Measurements from ENCODE around the gene CGNL1.

CGNL1 gene

DNA sequence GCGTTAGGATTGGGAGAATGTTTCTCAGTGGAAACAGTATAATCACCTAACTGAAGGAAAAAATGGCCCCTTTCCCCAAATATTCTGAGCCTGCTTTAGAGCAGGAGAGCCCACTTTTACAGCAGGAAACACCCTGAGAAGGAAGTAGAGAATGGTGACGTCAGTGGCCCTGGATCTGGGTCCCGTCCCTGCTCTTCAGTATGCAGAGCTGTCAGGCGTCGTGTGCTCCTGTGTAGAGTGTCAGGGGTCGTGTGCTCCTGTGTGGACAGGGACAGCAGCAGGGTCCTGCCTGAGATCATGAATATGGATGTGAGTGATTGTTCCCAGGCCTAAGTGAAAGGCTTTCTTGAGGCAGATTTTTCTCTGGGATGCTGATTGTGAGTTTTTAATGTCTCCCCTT, 45.2 kb downstream of the CGNL1 start:
- no peak for DNase-seq (ENCODE audit: low read depth in 1 of 2, low spot score in 1 of 2)

DNA sequence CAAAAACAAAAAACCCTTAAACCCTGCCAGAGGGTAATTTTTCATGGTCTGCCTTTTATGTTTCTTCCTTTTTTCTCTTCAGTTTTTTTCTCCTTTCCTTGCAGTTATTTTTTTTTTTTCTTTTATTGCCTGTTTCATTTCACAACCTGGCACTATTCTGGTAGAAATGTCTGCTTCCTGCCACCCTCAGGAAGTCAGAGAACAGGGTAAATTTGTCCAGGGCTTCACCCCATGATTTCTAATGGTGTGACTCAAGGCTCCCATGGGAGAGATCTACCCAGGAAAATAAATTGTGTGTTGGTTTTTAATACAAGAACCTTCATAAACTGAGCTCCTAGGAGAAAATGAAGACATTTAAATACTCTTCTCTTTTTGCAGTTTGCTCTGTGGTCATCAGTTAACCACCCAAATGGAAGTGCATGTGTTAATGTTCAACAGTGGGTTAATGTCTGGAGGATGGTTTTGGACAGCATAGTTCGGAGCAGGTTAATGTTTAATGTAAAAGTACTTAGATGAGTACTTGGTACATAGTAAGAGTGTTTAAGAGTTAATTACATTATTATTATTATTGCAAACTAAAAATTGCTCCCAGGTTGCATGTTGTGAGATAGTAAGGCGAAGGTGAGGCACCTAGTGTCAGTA, 45.9 kb downstream of the CGNL1 start:
- no peak for DNase-seq (ENCODE audit: low read depth in 1 of 2, low spot score in 1 of 2)

DNA sequence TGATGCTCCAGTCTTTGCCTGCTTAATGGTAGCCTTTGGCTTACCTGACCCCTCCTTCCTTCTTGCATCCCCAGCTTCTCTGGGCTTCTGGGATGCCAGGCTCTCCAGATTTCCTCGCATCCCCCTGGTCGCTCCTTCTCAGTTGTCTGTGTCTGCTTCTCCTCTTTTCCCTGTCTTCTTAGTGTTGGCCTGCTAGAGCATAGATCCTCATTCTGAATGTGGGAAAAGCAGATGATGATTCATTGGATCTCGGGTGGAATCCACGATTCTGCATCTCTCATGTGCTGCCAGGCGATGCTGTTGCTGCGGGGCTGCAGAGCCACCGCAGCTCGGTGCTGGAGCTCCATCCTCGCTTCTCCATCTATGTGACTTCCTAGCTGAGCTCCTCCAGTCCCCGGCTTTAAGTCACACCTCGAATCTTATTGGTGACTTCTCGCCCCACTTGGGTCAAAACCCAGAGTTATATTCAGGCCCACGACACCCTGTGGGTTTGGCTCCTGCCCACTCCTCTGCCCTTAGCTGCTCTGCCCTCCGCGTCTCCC, 47.4 kb downstream of the CGNL1 start:
- no peak for DNase-seq (ENCODE audit: low read depth in 1 of 2, low spot score in 1 of 2)

DNA sequence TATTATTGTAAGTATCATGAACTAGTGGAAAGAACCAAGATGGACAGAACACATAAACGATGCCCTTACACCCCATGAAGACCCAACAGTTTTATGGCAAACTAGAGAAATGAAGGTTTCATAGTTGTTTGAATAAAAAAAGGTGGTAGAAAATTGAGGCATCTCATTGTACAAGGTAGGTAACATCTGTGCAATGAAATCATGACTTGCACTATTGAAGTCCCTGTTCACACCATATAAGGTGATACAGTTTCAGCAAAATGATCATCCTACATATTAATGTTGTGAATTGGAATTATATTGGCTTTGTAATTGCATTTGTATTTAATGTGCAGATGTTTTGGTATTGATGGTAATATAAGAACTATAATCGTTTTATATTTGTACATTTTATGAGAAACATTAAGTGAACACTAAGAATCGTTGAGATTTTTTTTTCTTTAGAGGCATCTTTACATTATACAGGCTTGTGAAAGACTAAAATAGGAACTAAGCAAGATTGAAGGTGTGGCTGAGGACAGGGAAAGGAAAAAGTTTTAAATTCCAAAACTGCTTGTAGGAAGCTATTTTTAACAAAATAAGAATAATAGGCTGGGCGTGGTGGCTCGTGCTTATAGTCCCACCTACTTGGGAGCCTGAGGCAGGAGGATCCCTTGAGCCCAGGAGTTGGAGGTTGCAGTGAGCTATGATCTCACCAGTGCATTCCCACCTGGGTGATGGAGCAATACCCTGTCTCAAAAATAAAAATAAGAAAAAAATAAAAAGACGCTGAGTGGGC, 48.5 kb downstream of the CGNL1 start:
- no peak for DNase-seq (ENCODE audit: low read depth in 1 of 2, low spot score in 1 of 2)

DNA sequence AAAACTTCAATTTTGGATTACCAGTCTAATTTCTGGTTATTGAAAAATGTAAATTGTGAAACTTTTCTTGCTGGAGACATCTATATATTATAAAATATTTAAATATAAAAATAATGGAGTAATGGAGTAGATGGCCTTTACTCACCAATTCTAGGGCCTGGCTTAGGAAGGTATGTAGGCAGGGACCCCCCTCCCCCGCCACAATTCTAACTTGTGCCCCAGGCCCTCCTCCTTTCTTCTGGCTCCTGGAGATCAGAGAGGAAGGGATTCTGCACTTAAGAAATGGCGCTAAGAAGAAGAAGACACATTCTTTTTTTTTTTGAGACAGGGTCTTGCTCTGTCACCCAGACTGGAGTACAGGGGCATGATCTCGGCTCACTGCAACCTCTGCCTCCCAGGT, 49.5 kb downstream of the CGNL1 start:
- no peak for DNase-seq (ENCODE audit: low read depth in 1 of 2, low spot score in 1 of 2)

DNA sequence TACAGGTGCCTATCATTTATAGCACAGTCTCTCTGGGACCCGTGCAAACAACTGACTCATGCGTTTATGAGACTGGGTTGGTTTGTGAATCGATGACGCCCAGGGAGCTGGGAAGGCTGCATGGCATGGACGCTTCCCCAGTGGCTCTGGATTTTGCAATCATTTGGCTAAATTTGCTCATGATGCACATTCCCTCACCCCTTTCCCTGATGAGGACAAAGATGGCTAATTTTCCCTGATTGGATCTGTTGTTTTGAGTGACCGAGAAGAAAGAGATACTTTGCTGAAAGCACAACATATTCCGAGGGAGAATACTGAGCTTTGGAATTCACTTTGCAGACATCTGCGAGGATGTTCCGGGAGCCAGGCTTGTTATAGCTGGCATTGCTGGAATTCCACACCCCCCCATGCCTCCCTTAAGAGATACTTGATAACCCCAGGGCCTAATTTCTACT, 51.1 kb downstream of the CGNL1 start:
- DNase-seq (ENCODE audit: low read depth in 1 of 2, low spot score in 1 of 2): no peak

DNA sequence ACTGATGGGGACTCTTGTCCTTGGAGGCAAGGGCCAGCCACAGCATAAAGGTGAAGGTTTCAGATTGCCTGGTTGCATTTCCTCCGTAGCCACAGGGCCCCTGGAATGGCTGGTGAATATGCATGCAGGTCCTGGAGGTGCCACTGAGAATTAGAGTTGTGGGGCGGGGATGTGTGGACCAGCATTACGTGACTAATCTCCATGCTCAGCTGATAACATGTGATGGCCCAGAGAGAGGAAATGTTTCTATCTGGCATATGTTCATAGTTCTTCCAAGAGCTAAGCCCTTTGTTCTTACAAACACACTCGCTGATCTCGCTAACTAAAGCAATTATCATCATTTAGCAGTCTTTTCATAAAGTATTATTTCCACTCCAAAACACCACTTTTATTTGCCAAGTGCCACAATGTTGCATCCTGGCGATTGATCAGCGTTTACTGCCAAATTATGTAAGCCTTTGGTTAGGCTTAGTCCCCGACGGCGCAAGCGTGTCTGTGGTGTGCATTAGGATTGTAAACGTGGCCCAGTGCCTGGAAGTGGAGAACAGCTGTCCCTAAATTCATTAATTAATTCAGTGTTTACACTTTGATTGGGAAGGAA, 55.9 kb downstream of the CGNL1 start:
- no peak for DNase-seq (ENCODE audit: low read depth in 1 of 2, low spot score in 1 of 2)

DNA sequence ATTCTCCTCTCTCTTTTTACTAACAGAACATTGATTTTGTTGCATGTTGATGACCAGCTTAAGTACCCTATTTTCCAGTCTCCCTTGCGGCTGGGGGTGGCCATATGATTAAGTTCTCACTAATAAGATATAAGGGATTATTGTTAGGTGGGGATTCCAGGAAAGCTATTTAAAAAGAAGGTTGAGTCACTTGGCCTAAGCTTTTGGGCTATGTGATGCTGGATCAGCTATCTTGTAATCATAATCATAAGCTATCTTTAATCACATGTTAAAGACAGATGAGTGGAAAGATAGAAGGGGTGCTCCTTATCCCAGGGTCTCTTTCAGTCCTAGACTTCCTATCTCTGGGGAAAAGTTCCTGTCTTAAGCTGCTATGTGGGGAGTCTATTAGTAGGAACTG, 59.9 kb downstream of the CGNL1 start:
- no peak for DNase-seq (ENCODE audit: low read depth in 1 of 2, low spot score in 1 of 2)

DNA sequence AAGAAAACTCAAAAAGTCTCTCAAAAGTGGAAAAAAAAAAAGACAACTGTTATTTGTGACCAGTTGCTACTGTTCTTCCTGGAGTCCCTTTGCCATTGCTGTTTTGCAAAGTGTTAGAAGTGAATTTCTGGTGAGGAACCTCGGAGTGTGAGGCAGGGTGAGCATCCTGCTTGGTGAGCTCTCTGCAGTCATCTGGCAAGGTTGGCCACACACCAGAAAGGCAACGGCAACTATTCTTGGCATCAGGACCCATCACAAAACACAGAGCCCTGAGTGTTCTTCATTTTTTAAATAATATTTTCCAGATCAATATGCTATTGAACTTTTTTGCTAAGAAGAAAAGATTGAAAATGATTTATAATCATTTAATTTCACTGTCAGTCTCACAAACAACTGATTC, 60.7 kb downstream of the CGNL1 start:
- DNase-seq (ENCODE audit: low read depth in 1 of 2, low spot score in 1 of 2): no peak

DNA sequence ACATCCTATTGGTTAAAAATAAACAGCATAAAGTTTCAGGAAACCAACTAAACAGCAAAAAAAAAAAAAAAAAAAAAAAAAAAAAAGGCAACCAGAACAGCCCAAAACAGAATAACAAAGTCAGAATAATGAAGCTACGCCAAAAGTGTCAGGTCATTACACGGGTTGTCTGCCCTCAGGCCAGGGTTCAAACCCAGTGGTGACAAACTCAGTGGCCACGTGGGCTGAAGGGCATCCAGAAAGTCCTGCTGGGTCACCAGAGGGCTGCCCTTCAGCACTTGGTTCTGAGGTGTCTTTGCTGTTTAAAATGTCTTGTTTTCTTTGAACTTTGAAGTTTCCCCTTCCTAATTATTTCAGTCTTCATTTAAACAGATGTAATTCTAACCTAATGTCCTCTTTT, 61.3 kb downstream of the CGNL1 start:
- no peak for DNase-seq (ENCODE audit: low read depth in 1 of 2, low spot score in 1 of 2)

DNA sequence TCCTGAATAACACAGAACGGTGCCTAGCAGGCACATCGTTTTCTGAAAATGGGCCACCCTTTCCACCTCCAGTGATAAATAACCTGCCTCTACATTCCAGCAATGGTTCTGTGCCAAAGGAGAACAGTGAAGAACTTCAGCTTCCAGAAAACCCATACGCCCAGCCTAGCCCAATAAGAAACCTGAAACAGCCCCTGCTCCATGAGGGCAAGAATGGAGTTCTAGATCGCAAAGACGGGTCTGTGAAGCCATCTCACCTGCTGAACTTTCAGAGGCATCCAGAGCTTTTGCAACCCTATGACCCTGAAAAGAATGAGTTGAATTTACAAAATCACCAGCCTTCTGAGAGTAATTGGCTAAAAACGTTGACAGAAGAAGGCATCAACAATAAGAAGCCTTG, 61.9 kb downstream of the CGNL1 start:
- no peak for DNase-seq (ENCODE audit: low read depth in 1 of 2, low spot score in 1 of 2)

DNA sequence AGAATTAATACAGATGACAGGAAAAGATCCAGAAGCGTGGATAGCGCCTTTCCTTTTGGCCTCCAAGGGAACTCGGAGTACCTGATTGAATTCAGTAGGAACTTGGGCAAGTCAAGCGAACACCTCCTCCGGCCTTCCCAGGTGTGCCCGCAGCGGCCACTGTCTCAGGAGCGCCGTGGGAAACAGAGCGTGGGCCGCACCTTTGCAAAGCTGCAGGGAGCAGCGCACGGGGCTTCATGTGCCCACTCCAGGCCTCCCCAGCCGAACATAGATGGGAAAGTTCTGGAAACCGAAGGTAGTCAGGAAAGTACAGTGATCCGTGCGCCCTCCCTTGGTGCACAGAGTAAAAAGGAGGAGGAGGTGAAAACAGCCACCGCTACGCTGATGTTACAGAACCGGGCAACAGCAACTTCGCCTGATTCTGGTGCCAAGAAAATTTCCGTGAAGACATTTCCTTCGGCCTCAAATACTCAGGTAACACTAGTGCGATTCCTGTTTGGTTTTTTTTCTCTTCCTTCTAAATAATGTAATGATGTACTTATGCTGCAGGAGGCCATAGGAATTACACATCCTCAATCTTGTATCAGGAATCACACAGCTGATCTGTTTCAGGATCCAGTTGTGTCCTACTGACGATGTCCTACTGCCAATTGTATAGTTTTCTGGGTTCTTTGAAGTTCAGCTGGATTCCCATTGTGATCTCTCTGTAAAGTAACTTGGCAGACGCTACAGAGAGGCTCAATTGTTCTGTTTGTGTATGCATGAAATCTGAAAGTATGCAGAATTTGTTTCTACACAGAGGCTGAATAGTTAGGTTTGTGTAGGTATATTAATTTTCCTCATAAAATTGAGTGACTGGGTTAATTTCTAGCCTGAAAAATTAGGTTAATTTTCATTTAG, 63.1 kb downstream of the CGNL1 start:
- no peak for DNase-seq (ENCODE audit: low read depth in 1 of 2, low spot score in 1 of 2)

DNA sequence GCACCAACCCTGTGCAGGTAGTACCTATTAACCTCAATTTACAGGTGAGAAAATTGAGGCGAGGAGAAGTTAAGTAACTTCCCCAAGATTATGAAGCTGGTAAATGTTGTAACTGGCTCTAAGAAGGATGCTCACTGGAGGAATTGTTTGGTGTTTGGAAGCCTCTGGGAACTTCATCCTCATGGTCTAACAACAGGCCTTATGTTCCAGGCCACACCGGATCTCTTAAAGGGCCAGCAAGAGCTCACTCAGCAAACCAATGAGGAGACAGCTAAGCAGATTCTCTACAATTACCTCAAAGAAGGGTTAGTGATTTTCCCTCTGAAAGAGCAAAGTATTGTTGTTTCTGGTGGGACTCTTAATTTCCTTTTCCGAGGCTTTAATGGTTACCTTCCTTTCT, 63.9 kb downstream of the CGNL1 start:
- DNase-seq (ENCODE audit: low read depth in 1 of 2, low spot score in 1 of 2): no peak

DNA sequence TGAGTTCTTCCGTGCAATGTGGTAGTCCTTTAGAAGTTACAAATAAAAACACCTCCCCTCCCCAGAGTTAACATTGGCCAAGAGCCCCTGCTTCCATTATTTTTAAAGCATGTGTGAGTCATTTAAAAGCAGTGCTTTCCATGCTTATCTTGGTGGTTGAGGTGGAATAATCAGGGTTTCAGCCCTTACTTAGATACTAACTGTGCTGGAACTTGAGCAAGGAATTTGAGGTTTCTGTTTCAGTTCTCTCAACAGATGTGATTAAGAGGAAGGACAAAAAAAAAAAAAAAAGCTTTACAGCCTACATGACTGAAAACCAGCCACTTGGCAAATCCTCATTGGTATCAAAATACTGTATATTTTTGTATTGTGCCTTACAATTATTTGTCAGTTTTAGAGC, 64.5 kb downstream of the CGNL1 start:
- no peak for DNase-seq (ENCODE audit: low read depth in 1 of 2, low spot score in 1 of 2)

DNA sequence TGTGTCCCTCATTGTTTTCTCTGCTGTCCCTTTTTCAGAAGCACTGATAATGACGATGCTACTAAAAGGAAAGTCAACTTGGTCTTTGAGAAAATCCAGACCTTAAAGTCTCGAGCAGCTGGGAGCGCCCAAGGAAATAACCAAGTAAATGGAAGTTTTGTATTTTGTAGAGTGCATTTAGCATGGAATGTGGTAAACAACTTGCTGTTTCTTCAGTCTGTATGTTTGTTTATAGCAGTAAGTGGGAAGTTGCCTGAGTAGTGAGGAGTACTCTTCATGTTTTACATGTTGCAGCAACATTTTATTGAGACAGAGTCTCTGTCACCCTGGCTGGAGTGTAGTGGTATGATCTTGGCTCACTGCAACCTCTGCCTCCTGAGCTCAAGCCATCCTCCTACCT, 66.0 kb downstream of the CGNL1 start:
- no peak for DNase-seq (ENCODE audit: low read depth in 1 of 2, low spot score in 1 of 2)

DNA sequence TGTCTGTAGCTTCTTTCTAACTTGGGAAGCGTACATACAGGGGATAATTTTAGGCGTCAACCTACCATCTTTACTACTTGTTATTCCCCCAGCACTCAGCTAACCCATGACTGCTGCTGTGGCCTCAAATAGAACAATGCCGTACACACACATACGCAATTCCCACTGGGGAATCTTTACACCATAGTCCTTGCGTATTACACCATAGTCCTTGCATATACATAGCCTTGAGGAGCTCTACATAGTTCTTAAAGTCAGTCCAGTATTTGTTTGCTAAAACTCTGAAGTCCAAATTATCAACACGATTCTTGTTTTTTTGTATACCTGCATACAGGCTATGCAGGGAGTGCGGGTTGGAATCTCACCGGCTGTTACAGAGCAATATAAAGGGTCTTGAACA, 67.2 kb downstream of the CGNL1 start:
- DNase-seq (ENCODE audit: low read depth in 1 of 2, low spot score in 1 of 2): no peak

DNA sequence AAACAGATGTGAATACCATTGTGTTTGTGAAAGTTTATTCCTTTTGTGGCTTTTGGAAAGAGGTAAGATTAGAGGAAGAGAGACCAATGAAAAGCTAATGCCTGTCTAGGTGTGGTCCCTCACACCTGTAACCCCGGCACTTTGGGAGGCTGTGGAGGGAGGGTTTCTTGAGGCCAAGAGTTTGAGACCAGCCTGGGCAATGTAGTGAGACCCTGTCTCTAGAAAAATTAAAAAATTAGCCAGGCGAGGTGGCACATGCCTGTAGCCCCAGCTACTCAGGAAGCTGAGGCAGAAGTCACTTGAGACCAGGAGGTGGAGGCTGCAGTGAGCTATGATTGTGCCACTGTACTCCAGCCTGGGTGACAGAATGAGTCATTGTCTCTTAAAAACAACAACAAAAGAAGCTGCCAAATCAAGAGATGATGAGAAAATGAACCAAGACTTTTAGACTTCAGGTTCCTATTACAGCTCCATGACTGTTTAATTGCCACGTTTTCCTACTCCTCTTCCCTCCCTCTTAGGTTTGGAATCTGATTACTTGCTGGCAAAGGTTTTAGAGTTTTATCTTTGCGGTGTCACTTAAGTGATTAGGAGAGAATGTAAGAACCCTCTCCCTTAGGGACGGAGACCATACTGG, 68.7 kb downstream of the CGNL1 start:
- no peak for DNase-seq (ENCODE audit: low read depth in 1 of 2, low spot score in 1 of 2)

DNA sequence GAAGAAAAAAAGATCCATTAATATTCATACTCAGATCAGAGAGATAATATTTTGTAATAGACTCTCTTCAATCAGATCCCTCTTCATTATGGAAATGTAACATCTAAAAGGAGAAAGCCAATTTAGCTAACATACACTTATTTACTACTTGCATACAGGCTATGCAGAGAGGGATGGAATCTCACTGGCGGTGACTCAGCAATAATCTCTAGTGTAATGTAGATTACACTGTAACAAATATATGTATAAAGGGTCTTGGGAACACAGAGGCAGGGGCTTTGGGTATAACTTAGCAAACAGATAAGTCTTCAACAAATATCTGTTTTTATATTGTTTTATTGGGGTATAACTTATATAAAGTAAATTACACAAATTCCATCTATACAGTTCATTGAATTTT, 69.6 kb downstream of the CGNL1 start:
- no peak for DNase-seq (ENCODE audit: low read depth in 1 of 2, low spot score in 1 of 2)

DNA sequence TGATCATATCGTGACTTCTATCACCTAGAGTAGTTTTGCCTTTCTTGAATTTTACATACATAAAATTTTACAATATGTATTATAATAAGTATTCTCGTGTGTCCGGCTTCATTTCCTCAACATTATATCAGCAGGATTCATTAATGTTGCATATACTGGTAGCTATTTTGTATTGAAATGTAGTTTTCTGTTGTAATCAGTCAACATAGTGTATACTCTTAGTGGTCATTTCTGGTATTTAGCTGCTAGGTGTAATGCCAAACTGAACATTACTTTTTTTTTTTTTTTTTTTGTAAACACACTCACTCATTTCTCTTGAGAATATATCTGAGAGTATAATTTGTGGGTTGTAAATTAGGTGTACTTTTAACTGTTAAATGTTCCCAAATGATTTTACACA, 70.1 kb downstream of the CGNL1 start:
- DNase-seq (ENCODE audit: low read depth in 1 of 2, low spot score in 1 of 2): no peak

DNA sequence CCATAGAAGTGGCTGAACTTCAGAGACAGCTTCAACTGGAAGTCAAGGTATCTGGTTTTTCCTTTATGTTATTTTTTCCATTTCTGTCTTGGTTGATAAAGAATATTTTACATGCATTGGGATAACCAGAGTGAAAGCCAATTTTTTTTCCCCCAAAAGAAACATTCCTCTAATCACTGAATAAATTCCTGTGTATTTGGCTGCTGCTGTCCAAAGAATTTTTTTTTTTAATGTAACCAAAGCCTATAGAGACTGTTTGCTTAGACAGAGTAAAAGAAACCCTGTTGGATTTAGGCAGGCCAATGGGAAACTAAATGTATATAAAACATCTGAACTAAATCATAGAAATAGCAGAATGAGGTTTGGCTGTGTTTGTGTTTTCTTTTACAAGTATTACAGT, 75.2 kb downstream of the CGNL1 start:
- no peak for DNase-seq (ENCODE audit: low read depth in 1 of 2, low spot score in 1 of 2)
